ENCODE measurements around the gene MAP3K12. TPM values are rescaled to one million over a fixed set of nuclear protein-coding genes. Genes with fewer than 3 reads are reported as not detected.

Gene MAP3K12
- total and polyA plus RNA-seq, 2 of the 8 experiments (the other 6 are each of a cell fraction or from before 2014, with no cell fraction given) = 23.4 to 42.7 TPM

DNA sequence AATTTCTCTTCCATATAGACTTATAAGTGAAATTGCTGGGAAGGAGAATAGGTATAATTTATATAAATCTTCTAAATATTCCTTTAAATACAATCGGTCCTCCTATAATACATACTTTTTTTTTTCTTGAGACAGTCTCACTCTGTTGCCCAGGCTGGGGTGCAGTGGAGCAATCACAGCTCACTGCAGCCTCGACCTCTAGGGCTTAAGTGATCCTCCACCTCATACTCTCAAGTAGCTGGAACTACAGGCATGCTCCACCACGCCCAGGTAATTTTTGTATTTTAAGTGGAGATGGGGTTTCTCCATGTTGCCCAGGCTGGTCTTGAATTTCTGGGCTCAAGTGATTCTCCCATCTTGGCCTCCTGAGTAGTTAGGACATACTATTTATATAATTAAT, 37.7 kb upstream of the MAP3K12 start:
- WGBS, 2 experiments (ENCODE audit: extremely low coverage in 1 of 2, insufficient coverage in 1 of 2, insufficient read length in 1 of 2, insufficient replicate concordance in 2 of 2, low coverage in 1 of 2, low lambda C conversion rate in 2 of 2, missing lambda C conversion rate in 1 of 2) = 86% methylated on average over 3 of the region's 3 CpGs; no CpG with 5 or more reads in 1 of the 2 experiments
- H3K27ac ChIP-seq (ENCODE audit: low read depth, low read length) = no peak overlapping the region
- no peak overlapping the region for H3K23ac ChIP-seq (ENCODE audit: insufficient read length)
- H3K27me3 ChIP-seq (replicated peaks in 1 of 4; ENCODE audit: control insufficient read depth in 3 of 4, extremely low read depth in 1 of 4, insufficient read depth in 3 of 4, low read length in 3 of 4) = no peaks in the 10 kb centered on the region
- H3K23me2 ChIP-seq (ENCODE audit: low read depth, low read length) = no peaks in the 10 kb centered on the region
- H2BK120ac ChIP-seq (replicated peaks; ENCODE audit: low read depth, low read length) = no peak overlapping the region
- H4K20me1 ChIP-seq (replicated peaks in 1 of 2; ENCODE audit: control insufficient read depth in 1 of 2, insufficient read depth in 2 of 2, low read length in 2 of 2) = no peaks in the 10 kb centered on the region
- no peak overlapping the region for H2BK15ac ChIP-seq (ENCODE audit: low read length)
- H2AK5ac ChIP-seq (ENCODE audit: low read depth, low read length) = no peak overlapping the region
- H3K36me3 ChIP-seq (ENCODE audit: control insufficient read depth in 2 of 4, insufficient read depth in 4 of 4, low read length in 3 of 4) = peaks cover 2 to 16% (median 8%) of the 10 kb centered on the region in 4 experiments; a peak in 7 of 8 replicates
- no peak overlapping the region for H2BK12ac ChIP-seq (ENCODE audit: low read depth, low read length)
- no peaks in the 10 kb centered on the region for H3K9me3 ChIP-seq (ENCODE audit: insufficient read depth in 2 of 2, low read depth in 1 of 2, low read length in 1 of 2)
- H3K4ac ChIP-seq (replicated peaks; ENCODE audit: insufficient read length, low read depth, low read length) = no peak overlapping the region
- H2BK5ac ChIP-seq (ENCODE audit: low read depth, low read length) = no peak overlapping the region
- POLR2A ChIA-PET (ENCODE audit: partially characterized antibody) = no interaction called here
- H4K8ac ChIP-seq (ENCODE audit: extremely low read depth, insufficient read depth, low read length) = no peak overlapping the region
- H3K4me1 ChIP-seq (replicated peaks in 1 of 4; ENCODE audit: control insufficient read depth in 3 of 4, insufficient read depth in 4 of 4, low read length in 3 of 4) = no peaks in the 10 kb centered on the region
- no peak overlapping the region for H3K56ac ChIP-seq (replicated peaks; ENCODE audit: insufficient read length, low read depth, low read length)
- TF ChIP-seq EGR1 (IDR thresholded peaks at IDR 0.05; ENCODE audit: borderline replicate concordance, low read depth, low read length) = no peak
- TF ChIP-seq FOSL1 (IDR thresholded peaks at IDR 0.05; ENCODE audit: insufficient read depth, low read depth, low read length) = no peak
- no peak for TF ChIP-seq GABPA (IDR thresholded peaks at IDR 0.05; ENCODE audit: borderline replicate concordance, insufficient read depth, low read length)
- no peak for TF ChIP-seq SRF (IDR thresholded peaks at IDR 0.05; ENCODE audit: low read depth, low read length)
- TF ChIP-seq TCF12 (IDR thresholded peaks at IDR 0.05; ENCODE audit: low read depth, low read length) = no peak
- TF ChIP-seq CHD2 (IDR thresholded peaks at IDR 0.05; ENCODE audit: low read length) = no peak
- TF ChIP-seq SAP30 (IDR thresholded peaks at IDR 0.05; ENCODE audit: insufficient read depth, insufficient replicate concordance, low read length) = no peak
- TF ChIP-seq BCL11A (IDR thresholded peaks at IDR 0.05; ENCODE audit: low read depth in 2 of 2, low read length in 2 of 2) = no peak
- TF ChIP-seq, protein P1, sequence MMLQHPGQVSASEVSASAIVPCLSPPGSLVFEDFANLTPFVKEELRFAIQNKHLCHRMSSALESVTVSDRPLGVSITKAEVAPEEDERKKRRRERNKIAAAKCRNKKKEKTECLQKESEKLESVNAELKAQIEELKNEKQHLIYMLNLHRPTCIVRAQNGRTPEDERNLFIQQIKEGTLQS (IDR thresholded peaks at IDR 0.05; ENCODE audit: insufficient read depth, low read depth, low read length) = no peak
- no peak for TF ChIP-seq CREB1 (IDR thresholded peaks at IDR 0.05)
- TF ChIP-seq TBP (IDR thresholded peaks at IDR 0.05; ENCODE audit: low read depth, low read length) = no peak
- no peak for TF ChIP-seq POLR2AphosphoS5 (IDR thresholded peaks at IDR 0.05; ENCODE audit: low read depth, low read length)
- no peak for TF ChIP-seq GTF2F1 (IDR thresholded peaks at IDR 0.05; ENCODE audit: borderline replicate concordance, low read depth, low read length)
- no peak overlapping the region for H3K4me3 ChIP-seq (ENCODE audit: extremely low read depth in 1 of 4, insufficient read depth in 2 of 4, low read depth in 3 of 4, low read length in 4 of 4)
- H3K79me1 ChIP-seq (ENCODE audit: low read depth, low read length) = no peaks in the 10 kb centered on the region
- H3K79me2 ChIP-seq (ENCODE audit: control insufficient read depth in 1 of 2, insufficient read depth in 2 of 2, low read length in 2 of 2) = no peaks in the 10 kb centered on the region
- no peak overlapping the region for H4K5ac ChIP-seq (ENCODE audit: insufficient read length, low read depth, low read length)
- no peak overlapping the region for H3K9ac ChIP-seq (replicated peaks in 1 of 4; ENCODE audit: extremely low read depth in 1 of 4, low read depth in 3 of 4, low read length in 3 of 4)
- CTCF ChIA-PET (ENCODE audit: partially characterized antibody) = interaction anchor here (1.0 kb wide), 1 partner anchor 209 kb away, joined by 4 read pairs; no protein-coding TSS in a partner anchor
- FAIRE-seq (no peak), DNase-seq (ENCODE audit: low read depth in 1 of 2, low spot score in 2 of 2) (no peak)
- H2AFZ ChIP-seq (ENCODE audit: low read length) = no peak overlapping the region
- H2BK20ac ChIP-seq (ENCODE audit: low read length) = no peak overlapping the region
- H4K91ac ChIP-seq (replicated peaks; ENCODE audit: insufficient read length, low read length) = no peak overlapping the region
- H3K18ac ChIP-seq (ENCODE audit: extremely low read depth, low read length) = no peak overlapping the region
- no peak overlapping the region for H3K14ac ChIP-seq (ENCODE audit: insufficient read length)
- no peak overlapping the region for H3K4me2 ChIP-seq (ENCODE audit: insufficient read depth in 1 of 2, low read depth in 2 of 2, low read length in 2 of 2)
